Activated CD4-positive, alpha-beta T cell treated with anti-CD3 and anti-CD28 coated beads for 36 hours (primary cell): ENCODE data around the gene REPS1. TPM values are rescaled to one million over a fixed set of nuclear protein-coding genes. Genes with fewer than 3 reads are reported as not detected.
"Not testable (repeated sequence)": the region's sequence is repeated elsewhere in the genome, so short reads cannot be mapped to it uniquely, and the experiment has no call there.

ENCODE experiments used
- ATAC-seq: fragments of 200-7000 bp; cut with Tn5 transposase; one replicate; pipeline ENCODE4 v1.10.0; 2021; ENCODE audit warnings: mild to moderate bottlenecking, moderate library complexity
- CTCF ChIA-PET: fragments of 350-600 bp; sonication (Branson Sonifier 250); formaldehyde crosslinking; loops from one replicate; lab custom pipeline; 2021; ENCODE audit warnings: antibody characterized with exemption; lab: Charles Lee
- POLR2A ChIA-PET: fragments of 350-600 bp; sonication (Branson Sonifier 250); formaldehyde crosslinking; loops from one replicate; lab custom pipeline; 2021; ENCODE audit warnings: antibody characterized with exemption, inconsistent platforms; lab: Charles Lee
- DNase-seq: peaks from one replicate; pipeline ENCODE4 v3.0.0-alpha.2; 2020
- H3K27ac Mint-ChIP-seq: one replicate; pipeline ENCODE4 v1.8.0; 2021; ENCODE audit warnings: mixed read lengths
- H3K27me3 Mint-ChIP-seq: one replicate; pipeline ENCODE4 v1.8.0; 2021; ENCODE audit warnings: mixed read lengths
- H3K36me3 Mint-ChIP-seq: one replicate; pipeline ENCODE4 v1.8.0; 2021; ENCODE audit warnings: low read depth, mixed read lengths
- H3K4me1 Mint-ChIP-seq: one replicate; pipeline ENCODE4 v1.8.0; 2021; ENCODE audit warnings: mixed read lengths
- H3K4me3 Mint-ChIP-seq: one replicate; pipeline ENCODE4 v1.8.0; 2021; ENCODE audit warnings: mild to moderate bottlenecking, moderate library complexity, mixed read lengths
- H3K9me3 Mint-ChIP-seq: one replicate; pipeline ENCODE4 v1.8.0; 2021; ENCODE audit warnings: low read depth, mixed read lengths
- intact Hi-C, 2 experiments: fragments of 100-400 bp; cut with DNase I in 1 of 2; cut with micrococcal nuclease in 1 of 2; formaldehyde crosslinking; loops; one replicate each; pipeline versions ENCODE4 v1.14.2 to v1.15.1; 2022 to 2024; cut with DNase I, micrococcal nuclease
- total RNA-seq, 2 experiments: library from RNA; stranded (reverse); gene quantifications; one replicate each; pipeline ENCODE4 v1.2.3, GENCODE V29; 2021

Gene REPS1
- total RNA-seq, 2 experiments from 2014 or later, result 60.3 to 90.9 TPM

GRCh38 chr6:138957903-138958302 is 30.1 kb downstream of the REPS1 start:
- H3K27me3 Mint-ChIP-seq, result no peaks in the 10 kb centered on the region
- intact Hi-C loops, result loop anchor here in 1 of 2 experiments (2.0 kb wide), 1 partner anchor 23 kb away; no protein-coding TSS in a partner anchor
- peaks cover 8% of the 10 kb centered on the region for H3K36me3 Mint-ChIP-seq
- no peak overlapping the region for H3K4me3 Mint-ChIP-seq
- ATAC-seq (no peak), DNase-seq (no peak)
- H3K27ac Mint-ChIP-seq, result peak overlapping the region; percentile 26
- peaks cover 63% of the 10 kb centered on the region for H3K4me1 Mint-ChIP-seq
- H3K9me3 Mint-ChIP-seq, result no peaks in the 10 kb centered on the region
- CTCF ChIA-PET, result no interaction called here
- POLR2A ChIA-PET, result no interaction called here

- peaks cover 67% of the 10 kb centered on the region for H3K4me1 Mint-ChIP-seq
Measured at GRCh38 chr6:138957484-138957883, 30.6 kb downstream of the REPS1 start.

GRCh38 chr6:138956244-138956924 is 31.7 kb downstream of the REPS1 start:
- Mint-ChIP-seq H3K9me3 (no peaks in the 10 kb centered on the region), H3K4me1 (peaks cover 74% of the 10 kb centered on the region), H3K36me3 (peaks cover 8% of the 10 kb centered on the region), H3K27ac (no peak overlapping the region), H3K27me3 (no peaks in the 10 kb centered on the region), H3K4me3 (no peak overlapping the region)
- no peak for ATAC-seq
- POLR2A ChIA-PET, result no interaction called here
- intact Hi-C loops, result no loop called here
- CTCF ChIA-PET, result interaction anchor here (0.6 kb wide), 1 partner anchor 146 kb away, joined by 3 read pairs; no protein-coding TSS in a partner anchor
- no peak for DNase-seq

More at GRCh38 chr6:138957484-138957883, 30.6 kb downstream of the REPS1 start:
- H3K36me3 Mint-ChIP-seq, result peaks cover 8% of the 10 kb centered on the region
- no peak overlapping the region for H3K4me3 Mint-ChIP-seq
- DNase-seq (no peak), ATAC-seq (no peak)
- H3K27ac Mint-ChIP-seq, result no peak overlapping the region
- H3K9me3 Mint-ChIP-seq, result no peaks in the 10 kb centered on the region
- ChIA-PET POLR2A (no interaction called here), CTCF (no interaction called here)
- intact Hi-C loops, result no loop called here
- H3K27me3 Mint-ChIP-seq, result no peaks in the 10 kb centered on the region

GRCh38 chr6:138955262-138955661 is 32.8 kb downstream of the REPS1 start:
- Mint-ChIP-seq H3K9me3 (no peaks in the 10 kb centered on the region), H3K36me3 (peaks cover 8% of the 10 kb centered on the region), H3K27ac (no peak overlapping the region), H3K4me3 (no peak overlapping the region), H3K4me1 (peaks cover 72% of the 10 kb centered on the region), H3K27me3 (no peaks in the 10 kb centered on the region)
- DNase-seq (no peak), ATAC-seq (no peak)
- POLR2A ChIA-PET, result no interaction called here
- CTCF ChIA-PET, result interaction anchor here (1.1 kb wide), 1 partner anchor 72 kb away, joined by 4 read pairs; no protein-coding TSS in a partner anchor
- intact Hi-C loops, result no loop called here

GRCh38 chr6:138953451-138953850 is 34.6 kb downstream of the REPS1 start:
- Mint-ChIP-seq H3K4me3 (no peak overlapping the region), H3K27ac (no peak overlapping the region), H3K4me1 (peaks cover 73% of the 10 kb centered on the region), H3K36me3 (peaks cover 9% of the 10 kb centered on the region), H3K27me3 (no peaks in the 10 kb centered on the region), H3K9me3 (no peaks in the 10 kb centered on the region)
- DNase-seq, result no peak
- intact Hi-C loops, result loop anchor here in 1 of 2 experiments (2.0 kb wide), 1 partner anchor 13 kb away; no protein-coding TSS in a partner anchor
- ChIA-PET POLR2A (no interaction called here), CTCF (interaction anchor here (0.9 to 1.0 kb wide), 2 partner anchors 12 to 32 kb away, joined by 3 to 5 read pairs; no protein-coding TSS in a partner anchor)
- peak; percentile 42 for ATAC-seq

GRCh38 chr6:138948546-138949179 is 39.4 kb downstream of the REPS1 start:
- CTCF ChIA-PET, result no interaction called here

GRCh38 chr6:138948004-138948403 is 40.0 kb downstream of the REPS1 start:
- Mint-ChIP-seq H3K4me3 (no peak overlapping the region), H3K27ac (peak overlapping the region; percentile 14), H3K9me3 (no peaks in the 10 kb centered on the region), H3K36me3 (peaks cover 31% of the 10 kb centered on the region), H3K27me3 (no peaks in the 10 kb centered on the region), H3K4me1 (peaks cover 66% of the 10 kb centered on the region)
- no peak for DNase-seq
- intact Hi-C loops, result no loop called here
- ChIA-PET CTCF (interaction anchor here (0.9 to 1.2 kb wide), 2 partner anchors 39 to 41 kb away, joined by 3 to 4 read pairs; no protein-coding TSS in a partner anchor), POLR2A (no interaction called here)
- ATAC-seq, result no peak

More at GRCh38 chr6:138948546-138949179, 39.4 kb downstream of the REPS1 start:
- ATAC-seq (no peak), DNase-seq (no peak)
- Mint-ChIP-seq H3K4me1 (peaks cover 72% of the 10 kb centered on the region), H3K36me3 (peaks cover 27% of the 10 kb centered on the region), H3K27me3 (no peaks in the 10 kb centered on the region), H3K9me3 (no peaks in the 10 kb centered on the region), H3K27ac (no peak overlapping the region), H3K4me3 (no peak overlapping the region)
- intact Hi-C loops, result no loop called here
- POLR2A ChIA-PET, result no interaction called here

GRCh38 chr6:138945354-138945753 is 42.7 kb downstream of the REPS1 start:
- POLR2A ChIA-PET, result no interaction called here
- intact Hi-C loops, result no loop called here
- no peak overlapping the region for H3K4me3 Mint-ChIP-seq
- no peaks in the 10 kb centered on the region for H3K27me3 Mint-ChIP-seq
- no peaks in the 10 kb centered on the region for H3K9me3 Mint-ChIP-seq
- DNase-seq, result peak; percentile 22
- ATAC-seq, result no peak
- H3K4me1 Mint-ChIP-seq, result peaks cover 50% of the 10 kb centered on the region
- no peak overlapping the region for H3K27ac Mint-ChIP-seq
- peaks cover 33% of the 10 kb centered on the region for H3K36me3 Mint-ChIP-seq
- CTCF ChIA-PET, result no interaction called here

- Mint-ChIP-seq H3K36me3 (peaks cover 40% of the 10 kb centered on the region), H3K4me3 (no peak overlapping the region), H3K9me3 (no peaks in the 10 kb centered on the region), H3K27ac (no peak overlapping the region), H3K4me1 (peaks cover 45% of the 10 kb centered on the region), H3K27me3 (no peaks in the 10 kb centered on the region)
- ChIA-PET CTCF (interaction anchor here (0.7 to 1.5 kb wide), 2 partner anchors 30 to 648 kb away, joined by 3 to 5 read pairs; no protein-coding TSS in a partner anchor), POLR2A (no interaction called here)
- no peak for ATAC-seq
- intact Hi-C loops, result no loop called here
- peak; percentile 44 for DNase-seq
Measured at GRCh38 chr6:138944412-138944811, 43.6 kb downstream of the REPS1 start.

- H3K4me1 Mint-ChIP-seq, result peaks cover 32% of the 10 kb centered on the region
- ATAC-seq (no peak), DNase-seq (no peak)
- intact Hi-C loops, result no loop called here
- CTCF ChIA-PET, result interaction anchor here (0.6 to 1.5 kb wide), 5 partner anchors 16 to 436 kb away, joined by 3 to 5 read pairs (median 4); no protein-coding TSS in a partner anchor
- POLR2A ChIA-PET, result no interaction called here
- no peak overlapping the region for H3K27ac Mint-ChIP-seq
- peaks cover 49% of the 10 kb centered on the region for H3K36me3 Mint-ChIP-seq
- H3K9me3 Mint-ChIP-seq, result no peaks in the 10 kb centered on the region
- H3K4me3 Mint-ChIP-seq, result no peak overlapping the region
- no peaks in the 10 kb centered on the region for H3K27me3 Mint-ChIP-seq
Measured at GRCh38 chr6:138943089-138943625, 44.9 kb downstream of the REPS1 start.

- H3K4me3 Mint-ChIP-seq, H3K27ac Mint-ChIP-seq, H3K27me3 Mint-ChIP-seq, H3K9me3 Mint-ChIP-seq, CTCF ChIA-PET, POLR2A ChIA-PET, intact Hi-C loops, H3K4me1 Mint-ChIP-seq, DNase-seq, ATAC-seq: not testable (repeated sequence)
- H3K36me3 Mint-ChIP-seq, result peaks cover 43% of the 10 kb centered on the region
Measured at GRCh38 chr6:138936873-138937272, 51.2 kb downstream of the REPS1 start.
